ENCODE measurements around the gene HOTAIR. TPM values are rescaled to one million over a fixed set of nuclear protein-coding genes. Genes with fewer than 3 reads are reported as not detected.

HOTAIR gene
- total RNA-seq, 1 experiment from 2014 or later, result not detected

DNA sequence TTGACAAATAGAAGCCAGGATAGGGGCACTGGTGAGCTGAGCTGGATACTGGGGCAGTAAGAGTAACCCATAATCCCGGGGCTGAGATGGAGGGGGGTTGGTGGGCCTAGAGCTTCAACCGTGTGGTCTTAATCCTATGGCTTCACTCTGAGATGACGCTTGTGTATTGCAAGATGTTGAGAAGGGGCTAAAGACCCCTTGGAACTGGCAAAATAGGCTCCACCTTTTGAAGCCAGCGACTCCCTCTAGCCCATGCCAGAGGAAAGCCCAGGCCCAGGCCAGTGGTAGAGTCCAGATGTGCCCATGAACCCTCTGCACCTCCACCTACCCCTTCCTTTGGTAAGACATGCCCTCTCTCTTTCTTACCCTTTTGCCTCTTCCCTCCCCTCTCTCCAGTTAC lies 15.4 kb downstream of the HOTAIR start:
- ChIA-PET POLR2A (no interaction called here), CTCF (interaction anchor here (1.0 to 1.3 kb wide), 3 partner anchors 45 to 212 kb away, joined by 3 read pairs; no protein-coding TSS in a partner anchor)
- H3K4me3 Mint-ChIP-seq, result no peak overlapping the region
- ATAC-seq (no peak), DNase-seq (ENCODE audit: low spot score) (no peak)
- peaks cover 100% of the 10 kb centered on the region for H3K27me3 Mint-ChIP-seq (ENCODE audit: low read depth)
- peaks cover 17% of the 10 kb centered on the region for H3K4me1 Mint-ChIP-seq
- no peak for TF ChIP-seq NR3C1 (CRISPR knock-in tag; conservative IDR thresholded peaks at IDR 0.05; ENCODE audit: low read depth)
- TF ChIP-seq ZNF138 (CRISPR knock-in tag; conservative IDR thresholded peaks at IDR 0.05), result no peak
- TF ChIP-seq ZNF671 (CRISPR knock-in tag; IDR thresholded peaks at IDR 0.05), result no peak
- TF ChIP-seq, protein P1, sequence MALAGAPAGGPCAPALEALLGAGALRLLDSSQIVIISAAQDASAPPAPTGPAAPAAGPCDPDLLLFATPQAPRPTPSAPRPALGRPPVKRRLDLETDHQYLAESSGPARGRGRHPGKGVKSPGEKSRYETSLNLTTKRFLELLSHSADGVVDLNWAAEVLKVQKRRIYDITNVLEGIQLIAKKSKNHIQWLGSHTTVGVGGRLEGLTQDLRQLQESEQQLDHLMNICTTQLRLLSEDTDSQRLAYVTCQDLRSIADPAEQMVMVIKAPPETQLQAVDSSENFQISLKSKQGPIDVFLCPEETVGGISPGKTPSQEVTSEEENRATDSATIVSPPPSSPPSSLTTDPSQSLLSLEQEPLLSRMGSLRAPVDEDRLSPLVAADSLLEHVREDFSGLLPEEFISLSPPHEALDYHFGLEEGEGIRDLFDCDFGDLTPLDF (CRISPR knock-in tag; IDR thresholded peaks at IDR 0.05), result no peak
- TF ChIP-seq ZNF423 (CRISPR knock-in tag; IDR thresholded peaks at IDR 0.05), result no peak
- TF ChIP-seq ESRRA (CRISPR knock-in tag; IDR thresholded peaks at IDR 0.05; ENCODE audit: borderline replicate concordance), result no peak
- TF ChIP-seq ZNF263 (CRISPR knock-in tag; IDR thresholded peaks at IDR 0.05; ENCODE audit: low read depth), result no peak
- TF ChIP-seq, protein P2, sequence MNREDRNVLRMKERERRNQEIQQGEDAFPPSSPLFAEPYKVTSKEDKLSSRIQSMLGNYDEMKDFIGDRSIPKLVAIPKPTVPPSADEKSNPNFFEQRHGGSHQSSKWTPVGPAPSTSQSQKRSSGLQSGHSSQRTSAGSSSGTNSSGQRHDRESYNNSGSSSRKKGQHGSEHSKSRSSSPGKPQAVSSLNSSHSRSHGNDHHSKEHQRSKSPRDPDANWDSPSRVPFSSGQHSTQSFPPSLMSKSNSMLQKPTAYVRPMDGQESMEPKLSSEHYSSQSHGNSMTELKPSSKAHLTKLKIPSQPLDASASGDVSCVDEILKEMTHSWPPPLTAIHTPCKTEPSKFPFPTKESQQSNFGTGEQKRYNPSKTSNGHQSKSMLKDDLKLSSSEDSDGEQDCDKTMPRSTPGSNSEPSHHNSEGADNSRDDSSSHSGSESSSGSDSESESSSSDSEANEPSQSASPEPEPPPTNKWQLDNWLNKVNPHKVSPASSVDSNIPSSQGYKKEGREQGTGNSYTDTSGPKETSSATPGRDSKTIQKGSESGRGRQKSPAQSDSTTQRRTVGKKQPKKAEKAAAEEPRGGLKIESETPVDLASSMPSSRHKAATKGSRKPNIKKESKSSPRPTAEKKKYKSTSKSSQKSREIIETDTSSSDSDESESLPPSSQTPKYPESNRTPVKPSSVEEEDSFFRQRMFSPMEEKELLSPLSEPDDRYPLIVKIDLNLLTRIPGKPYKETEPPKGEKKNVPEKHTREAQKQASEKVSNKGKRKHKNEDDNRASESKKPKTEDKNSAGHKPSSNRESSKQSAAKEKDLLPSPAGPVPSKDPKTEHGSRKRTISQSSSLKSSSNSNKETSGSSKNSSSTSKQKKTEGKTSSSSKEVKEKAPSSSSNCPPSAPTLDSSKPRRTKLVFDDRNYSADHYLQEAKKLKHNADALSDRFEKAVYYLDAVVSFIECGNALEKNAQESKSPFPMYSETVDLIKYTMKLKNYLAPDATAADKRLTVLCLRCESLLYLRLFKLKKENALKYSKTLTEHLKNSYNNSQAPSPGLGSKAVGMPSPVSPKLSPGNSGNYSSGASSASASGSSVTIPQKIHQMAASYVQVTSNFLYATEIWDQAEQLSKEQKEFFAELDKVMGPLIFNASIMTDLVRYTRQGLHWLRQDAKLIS (CRISPR knock-in tag; IDR thresholded peaks at IDR 0.05; ENCODE audit: borderline replicate concordance), result no peak
- TF ChIP-seq, protein P3, sequence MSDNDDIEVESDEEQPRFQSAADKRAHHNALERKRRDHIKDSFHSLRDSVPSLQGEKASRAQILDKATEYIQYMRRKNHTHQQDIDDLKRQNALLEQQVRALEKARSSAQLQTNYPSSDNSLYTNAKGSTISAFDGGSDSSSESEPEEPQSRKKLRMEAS (CRISPR knock-in tag; IDR thresholded peaks at IDR 0.05), result no peak
- no peak for TF ChIP-seq RELA (CRISPR knock-in tag; IDR thresholded peaks at IDR 0.05; ENCODE audit: borderline replicate concordance)
- TF ChIP-seq RORB (CRISPR knock-in tag; IDR thresholded peaks at IDR 0.05), result no peak
- TF ChIP-seq TCF7 (CRISPR knock-in tag; IDR thresholded peaks at IDR 0.05; ENCODE audit: low read depth), result no peak
- TF ChIP-seq, protein P4, sequence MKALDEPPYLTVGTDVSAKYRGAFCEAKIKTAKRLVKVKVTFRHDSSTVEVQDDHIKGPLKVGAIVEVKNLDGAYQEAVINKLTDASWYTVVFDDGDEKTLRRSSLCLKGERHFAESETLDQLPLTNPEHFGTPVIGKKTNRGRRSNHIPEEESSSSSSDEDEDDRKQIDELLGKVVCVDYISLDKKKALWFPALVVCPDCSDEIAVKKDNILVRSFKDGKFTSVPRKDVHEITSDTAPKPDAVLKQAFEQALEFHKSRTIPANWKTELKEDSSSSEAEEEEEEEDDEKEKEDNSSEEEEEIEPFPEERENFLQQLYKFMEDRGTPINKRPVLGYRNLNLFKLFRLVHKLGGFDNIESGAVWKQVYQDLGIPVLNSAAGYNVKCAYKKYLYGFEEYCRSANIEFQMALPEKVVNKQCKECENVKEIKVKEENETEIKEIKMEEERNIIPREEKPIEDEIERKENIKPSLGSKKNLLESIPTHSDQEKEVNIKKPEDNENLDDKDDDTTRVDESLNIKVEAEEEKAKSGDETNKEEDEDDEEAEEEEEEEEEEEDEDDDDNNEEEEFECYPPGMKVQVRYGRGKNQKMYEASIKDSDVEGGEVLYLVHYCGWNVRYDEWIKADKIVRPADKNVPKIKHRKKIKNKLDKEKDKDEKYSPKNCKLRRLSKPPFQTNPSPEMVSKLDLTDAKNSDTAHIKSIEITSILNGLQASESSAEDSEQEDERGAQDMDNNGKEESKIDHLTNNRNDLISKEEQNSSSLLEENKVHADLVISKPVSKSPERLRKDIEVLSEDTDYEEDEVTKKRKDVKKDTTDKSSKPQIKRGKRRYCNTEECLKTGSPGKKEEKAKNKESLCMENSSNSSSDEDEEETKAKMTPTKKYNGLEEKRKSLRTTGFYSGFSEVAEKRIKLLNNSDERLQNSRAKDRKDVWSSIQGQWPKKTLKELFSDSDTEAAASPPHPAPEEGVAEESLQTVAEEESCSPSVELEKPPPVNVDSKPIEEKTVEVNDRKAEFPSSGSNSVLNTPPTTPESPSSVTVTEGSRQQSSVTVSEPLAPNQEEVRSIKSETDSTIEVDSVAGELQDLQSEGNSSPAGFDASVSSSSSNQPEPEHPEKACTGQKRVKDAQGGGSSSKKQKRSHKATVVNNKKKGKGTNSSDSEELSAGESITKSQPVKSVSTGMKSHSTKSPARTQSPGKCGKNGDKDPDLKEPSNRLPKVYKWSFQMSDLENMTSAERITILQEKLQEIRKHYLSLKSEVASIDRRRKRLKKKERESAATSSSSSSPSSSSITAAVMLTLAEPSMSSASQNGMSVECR (CRISPR knock-in tag; IDR thresholded peaks at IDR 0.05; ENCODE audit: borderline replicate concordance), result no peak
- no peak for TF ChIP-seq ZNF317 (CRISPR knock-in tag; IDR thresholded peaks at IDR 0.05; ENCODE audit: borderline replicate concordance, low read depth)
- TF ChIP-seq, protein P5, sequence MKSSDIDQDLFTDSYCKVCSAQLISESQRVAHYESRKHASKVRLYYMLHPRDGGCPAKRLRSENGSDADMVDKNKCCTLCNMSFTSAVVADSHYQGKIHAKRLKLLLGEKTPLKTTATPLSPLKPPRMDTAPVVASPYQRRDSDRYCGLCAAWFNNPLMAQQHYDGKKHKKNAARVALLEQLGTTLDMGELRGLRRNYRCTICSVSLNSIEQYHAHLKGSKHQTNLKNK (CRISPR knock-in tag; IDR thresholded peaks at IDR 0.05), result no peak
- H3K9me3 Mint-ChIP-seq, result no peaks in the 10 kb centered on the region
- no peaks in the 10 kb centered on the region for H3K36me3 Mint-ChIP-seq
- no peak overlapping the region for H3K27ac Mint-ChIP-seq

DNA sequence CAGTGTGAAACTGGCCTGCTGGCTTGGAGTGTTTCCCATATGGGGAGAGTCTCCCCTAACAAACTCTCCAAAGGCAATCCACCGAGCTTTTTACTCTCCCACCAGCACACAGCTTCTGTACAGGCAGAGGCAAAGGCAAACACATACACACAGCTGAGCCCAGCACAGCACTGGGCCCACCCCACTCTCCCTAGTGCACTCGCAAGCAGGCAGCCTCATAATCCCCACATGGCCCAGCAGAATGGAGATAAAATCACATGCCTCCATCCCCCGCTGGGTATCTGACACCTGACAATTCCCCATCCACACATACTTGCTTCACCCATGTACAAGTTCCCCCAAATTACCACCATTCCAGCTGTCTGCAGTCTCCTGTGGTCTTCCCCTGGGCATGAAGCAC lies 16.6 kb downstream of the HOTAIR start:
- no peak for DNase-seq (ENCODE audit: low spot score)
- no peak overlapping the region for H3K4me3 Mint-ChIP-seq
- POLR2A ChIA-PET, result no interaction called here
- H3K4me1 Mint-ChIP-seq, result peaks cover 15% of the 10 kb centered on the region
- no peak overlapping the region for H3K27ac Mint-ChIP-seq
- peaks cover 100% of the 10 kb centered on the region for H3K27me3 Mint-ChIP-seq (ENCODE audit: low read depth)
- ATAC-seq, result no peak
- CTCF ChIA-PET, result interaction anchor here (1.0 to 1.5 kb wide), 3 partner anchors 74 to 256 kb away, joined by 3 to 5 read pairs (median 3); partner anchors contain the start of gene HOXC5
- no peaks in the 10 kb centered on the region for H3K9me3 Mint-ChIP-seq
- no peaks in the 10 kb centered on the region for H3K36me3 Mint-ChIP-seq
- TF ChIP-seq, protein P6, sequence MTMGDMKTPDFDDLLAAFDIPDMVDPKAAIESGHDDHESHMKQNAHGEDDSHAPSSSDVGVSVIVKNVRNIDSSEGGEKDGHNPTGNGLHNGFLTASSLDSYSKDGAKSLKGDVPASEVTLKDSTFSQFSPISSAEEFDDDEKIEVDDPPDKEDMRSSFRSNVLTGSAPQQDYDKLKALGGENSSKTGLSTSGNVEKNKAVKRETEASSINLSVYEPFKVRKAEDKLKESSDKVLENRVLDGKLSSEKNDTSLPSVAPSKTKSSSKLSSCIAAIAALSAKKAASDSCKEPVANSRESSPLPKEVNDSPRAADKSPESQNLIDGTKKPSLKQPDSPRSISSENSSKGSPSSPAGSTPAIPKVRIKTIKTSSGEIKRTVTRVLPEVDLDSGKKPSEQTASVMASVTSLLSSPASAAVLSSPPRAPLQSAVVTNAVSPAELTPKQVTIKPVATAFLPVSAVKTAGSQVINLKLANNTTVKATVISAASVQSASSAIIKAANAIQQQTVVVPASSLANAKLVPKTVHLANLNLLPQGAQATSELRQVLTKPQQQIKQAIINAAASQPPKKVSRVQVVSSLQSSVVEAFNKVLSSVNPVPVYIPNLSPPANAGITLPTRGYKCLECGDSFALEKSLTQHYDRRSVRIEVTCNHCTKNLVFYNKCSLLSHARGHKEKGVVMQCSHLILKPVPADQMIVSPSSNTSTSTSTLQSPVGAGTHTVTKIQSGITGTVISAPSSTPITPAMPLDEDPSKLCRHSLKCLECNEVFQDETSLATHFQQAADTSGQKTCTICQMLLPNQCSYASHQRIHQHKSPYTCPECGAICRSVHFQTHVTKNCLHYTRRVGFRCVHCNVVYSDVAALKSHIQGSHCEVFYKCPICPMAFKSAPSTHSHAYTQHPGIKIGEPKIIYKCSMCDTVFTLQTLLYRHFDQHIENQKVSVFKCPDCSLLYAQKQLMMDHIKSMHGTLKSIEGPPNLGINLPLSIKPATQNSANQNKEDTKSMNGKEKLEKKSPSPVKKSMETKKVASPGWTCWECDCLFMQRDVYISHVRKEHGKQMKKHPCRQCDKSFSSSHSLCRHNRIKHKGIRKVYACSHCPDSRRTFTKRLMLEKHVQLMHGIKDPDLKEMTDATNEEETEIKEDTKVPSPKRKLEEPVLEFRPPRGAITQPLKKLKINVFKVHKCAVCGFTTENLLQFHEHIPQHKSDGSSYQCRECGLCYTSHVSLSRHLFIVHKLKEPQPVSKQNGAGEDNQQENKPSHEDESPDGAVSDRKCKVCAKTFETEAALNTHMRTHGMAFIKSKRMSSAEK (CRISPR knock-in tag; IDR thresholded peaks at IDR 0.05; ENCODE audit: borderline replicate concordance), result no peak
- TF ChIP-seq ZNF416 (CRISPR knock-in tag; IDR thresholded peaks at IDR 0.05), result no peak
- TF ChIP-seq ETV6 (CRISPR knock-in tag; IDR thresholded peaks at IDR 0.05), result no peak
- TF ChIP-seq CREB1 (CRISPR knock-in tag; IDR thresholded peaks at IDR 0.05), result no peak
- no peak for TF ChIP-seq SOX15 (CRISPR knock-in tag; IDR thresholded peaks at IDR 0.05)

All from WTC11 (cell line).